Lung microvascular endothelial cell (primary cell): ENCODE results near the gene BIN2. TPM values are rescaled to one million over a fixed set of nuclear protein-coding genes. Genes with fewer than 3 reads are reported as not detected.
A peak's percentile ranks its signal among the peaks of the same experiment; 100 is the strongest.
"Not testable (repeated sequence)": the region's sequence is repeated elsewhere in the genome, so short reads cannot be mapped to it uniquely, and the experiment has no call there.

ENCODE experiments used
- DNase-seq, 2 donors: peaks; one replicate each; pipeline versions ENCODE4 v3.0.0 to v3.0.0-alpha.2; 2010; ENCODE audit warnings: low read depth in 2 of 2
- total RNA-seq: library from RNA; depleted of rRNA; stranded (reverse); fragments of >200 nt; gene quantifications from 2 replicates; pipeline ENCODE4 v1.2.1, GENCODE V29; 2014

Gene BIN2
- total RNA-seq, 1 donor from 2014 or later, result not detected

DNA sequence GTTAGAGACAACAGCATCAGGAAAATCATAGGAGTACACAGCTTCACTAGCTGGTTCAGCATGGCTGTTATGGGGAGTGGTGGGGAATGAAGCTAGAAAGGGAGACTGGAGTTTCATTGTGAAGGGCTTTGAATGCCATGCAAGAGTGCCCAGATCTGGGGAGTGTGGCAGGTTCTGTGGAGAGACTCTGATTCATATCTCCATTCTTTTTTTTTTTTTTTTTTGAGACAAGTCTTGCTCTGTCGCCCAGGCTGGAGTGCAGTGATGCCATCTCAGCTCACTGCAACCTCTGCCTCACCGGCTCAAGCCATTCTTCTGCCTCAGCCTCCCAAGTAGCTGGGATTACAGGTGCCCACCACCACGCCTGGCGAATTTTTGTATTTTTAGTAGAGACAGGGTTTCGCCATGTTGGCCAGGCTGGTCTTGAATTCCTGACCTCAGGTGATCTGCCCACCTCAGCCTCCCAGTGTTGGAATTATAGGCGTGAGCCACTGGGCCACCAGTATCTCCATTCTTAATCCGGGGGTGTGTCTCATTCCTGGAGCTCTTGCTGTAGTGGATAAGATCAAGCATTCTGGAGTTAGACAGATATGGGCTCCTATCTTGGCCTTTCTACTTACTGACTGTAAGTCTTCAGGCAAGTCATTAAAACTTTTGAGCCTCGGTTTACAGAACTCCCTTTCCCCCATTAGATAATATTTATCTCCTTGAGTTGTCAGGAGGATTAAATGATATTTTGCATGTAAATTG, 5.7 kb downstream of the BIN2 start:
- DNase-seq, result not testable (repeated sequence)

DNA sequence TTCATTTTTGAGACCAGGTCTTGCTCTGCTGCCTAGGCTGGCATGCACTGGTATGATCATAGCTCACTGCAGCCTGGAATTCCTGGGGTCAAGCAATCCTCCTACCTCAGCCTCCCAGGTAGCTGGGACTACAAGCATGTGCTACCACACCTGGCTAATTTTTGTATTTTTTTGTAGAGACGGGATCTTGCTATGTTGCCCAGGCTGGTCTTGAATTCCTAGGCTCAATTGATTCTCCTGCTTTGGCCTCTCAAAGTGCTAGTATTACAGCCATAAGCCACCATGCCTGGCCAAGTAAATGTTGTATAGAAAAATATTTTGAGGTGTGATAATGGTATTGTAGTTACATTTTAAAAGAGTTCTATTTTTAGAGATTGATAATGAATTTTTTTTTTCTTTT, 12.6 kb downstream of the BIN2 start:
- DNase-seq, result no peak

DNA sequence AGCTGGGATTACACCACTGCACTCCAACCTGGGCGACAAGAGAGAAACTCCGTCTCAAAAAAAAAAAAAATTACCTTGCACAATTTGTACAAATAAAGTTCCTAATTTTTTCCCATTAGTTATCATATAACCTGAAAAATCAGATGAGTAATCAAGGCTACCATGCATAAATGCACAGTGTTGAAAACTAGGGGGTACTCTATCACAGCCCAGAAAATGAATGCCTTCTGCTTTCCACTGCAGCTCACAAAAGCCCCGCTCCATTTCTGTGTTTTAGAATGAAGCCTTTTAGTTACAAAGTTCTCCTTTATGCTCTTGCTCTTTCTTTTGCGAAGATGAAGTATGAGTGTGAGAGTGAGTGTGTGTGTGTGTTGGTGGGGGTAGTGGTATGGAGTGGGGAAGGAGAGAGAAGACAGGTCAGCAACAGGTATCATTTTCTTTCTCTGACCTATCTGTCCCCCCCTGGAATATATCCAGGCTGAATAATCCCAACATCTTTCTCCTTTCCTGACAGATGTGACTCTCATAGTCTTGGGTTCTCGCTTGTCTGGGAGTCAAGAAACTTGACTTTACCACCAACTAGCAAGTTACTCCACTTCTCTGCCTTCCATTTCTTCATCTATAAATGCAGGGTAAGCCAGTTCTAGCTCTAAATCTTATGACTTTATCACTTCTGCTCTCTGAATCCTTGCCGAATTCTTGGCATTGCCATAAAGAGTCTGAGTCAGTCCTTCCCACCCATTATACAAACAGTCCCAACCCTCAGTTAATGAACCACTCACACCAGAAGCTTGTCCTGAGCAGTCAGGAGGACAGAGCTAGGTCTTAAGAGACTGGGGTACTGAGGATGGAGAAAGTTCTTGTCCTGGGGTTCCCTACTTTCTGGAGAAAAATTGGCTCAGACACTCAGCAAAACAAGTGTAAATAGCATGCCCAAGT, 16.1 kb downstream of the BIN2 start:
- DNase-seq, result peak in 1 of 2 donors; percentile 61

DNA sequence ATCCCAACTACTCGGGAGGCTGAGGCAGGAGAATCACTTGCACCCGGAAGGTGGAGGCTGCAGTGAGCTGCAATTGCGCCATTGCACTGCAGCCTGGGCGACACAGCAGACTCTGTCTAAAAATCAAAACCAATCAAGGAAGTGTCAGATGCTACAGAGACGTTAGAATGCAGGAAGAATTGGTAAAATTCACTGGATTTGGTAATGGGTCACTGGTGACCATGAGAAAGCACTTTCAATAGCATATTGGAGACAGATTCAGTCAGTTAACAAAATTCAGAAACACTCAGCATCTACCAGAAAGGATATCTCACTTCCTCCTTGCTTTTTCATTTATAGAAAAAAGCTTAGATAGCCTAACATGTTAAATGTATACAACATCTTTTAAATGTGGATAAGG, 17.5 kb downstream of the BIN2 start:
- DNase-seq, result no peak

DNA sequence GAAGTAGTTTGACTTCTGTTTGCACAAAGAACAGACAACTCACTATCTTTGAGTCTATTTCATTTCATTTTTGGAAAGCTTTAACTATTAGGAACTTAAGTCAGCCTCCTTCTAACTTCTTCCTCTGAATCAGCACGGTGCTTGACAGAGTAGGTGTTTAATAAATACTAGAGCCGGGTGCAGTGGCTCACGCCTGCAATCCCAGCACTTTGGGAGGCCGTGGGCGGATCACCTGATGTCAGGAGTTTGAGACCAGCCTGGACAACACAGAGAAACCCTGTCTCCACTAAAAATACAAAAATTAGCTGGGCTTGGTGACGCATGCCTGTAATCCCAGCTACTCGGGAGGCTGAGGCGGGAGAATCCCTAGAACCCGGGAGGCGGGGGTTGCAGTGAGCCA, 23.2 kb downstream of the BIN2 start:
- not testable (repeated sequence) for DNase-seq

DNA sequence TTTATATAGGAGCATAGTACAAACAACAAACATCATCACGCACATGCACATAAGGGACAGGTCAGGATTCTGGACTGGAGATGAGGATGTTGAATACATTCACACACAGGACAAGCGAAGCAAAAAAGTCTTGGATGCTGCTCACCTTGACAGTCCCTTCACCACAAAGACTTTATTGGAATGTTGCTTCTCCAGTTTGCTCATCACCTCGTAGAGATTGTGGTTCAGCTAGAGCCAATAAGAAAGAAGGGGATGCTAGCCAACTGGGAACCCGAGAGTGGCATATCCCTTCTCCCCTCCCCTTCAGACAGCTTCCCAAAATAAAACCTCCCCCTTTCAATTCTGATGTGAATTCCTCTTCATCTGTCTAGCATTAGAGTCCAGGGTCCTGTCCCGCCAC, 28.3 kb downstream of the BIN2 start:
- no peak for DNase-seq

DNA sequence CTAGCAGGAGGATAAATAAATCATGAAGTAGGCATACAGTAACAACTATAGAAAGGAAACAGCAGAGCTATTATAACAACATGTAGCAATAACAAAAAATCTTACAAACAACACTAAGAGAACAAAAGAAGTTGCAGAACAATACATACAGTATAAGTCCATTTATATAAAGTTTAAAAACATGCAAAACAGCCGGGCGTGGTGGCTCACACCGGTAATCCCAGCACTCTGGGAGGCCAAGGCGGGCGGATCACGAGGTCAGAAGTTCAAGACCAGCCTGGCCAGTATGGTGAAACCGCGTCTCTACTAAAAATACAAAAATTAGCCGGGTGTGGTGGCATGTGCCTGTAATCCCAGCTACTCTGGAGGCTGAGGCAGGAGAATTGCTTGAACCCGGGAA, 29.9 kb downstream of the BIN2 start:
- not testable (repeated sequence) for DNase-seq

DNA sequence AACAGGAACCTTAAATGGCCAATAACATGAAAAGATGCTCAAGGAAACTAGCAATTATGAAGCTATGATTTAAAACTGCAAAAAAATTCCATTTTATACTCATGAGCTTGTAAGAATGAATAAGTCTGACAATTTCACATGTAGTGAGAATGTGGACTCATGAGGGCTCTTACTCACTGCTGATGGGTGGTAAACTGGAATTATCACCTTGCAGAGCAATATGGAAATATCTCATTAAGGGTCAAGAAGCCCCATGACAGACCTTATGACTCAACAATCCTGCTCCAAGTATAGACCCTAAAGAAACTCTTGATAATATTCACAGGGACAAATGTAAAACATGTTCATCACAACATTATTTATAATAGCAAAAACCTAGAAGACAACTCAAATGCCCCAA, 30.3 kb downstream of the BIN2 start:
- DNase-seq, result no peak

DNA sequence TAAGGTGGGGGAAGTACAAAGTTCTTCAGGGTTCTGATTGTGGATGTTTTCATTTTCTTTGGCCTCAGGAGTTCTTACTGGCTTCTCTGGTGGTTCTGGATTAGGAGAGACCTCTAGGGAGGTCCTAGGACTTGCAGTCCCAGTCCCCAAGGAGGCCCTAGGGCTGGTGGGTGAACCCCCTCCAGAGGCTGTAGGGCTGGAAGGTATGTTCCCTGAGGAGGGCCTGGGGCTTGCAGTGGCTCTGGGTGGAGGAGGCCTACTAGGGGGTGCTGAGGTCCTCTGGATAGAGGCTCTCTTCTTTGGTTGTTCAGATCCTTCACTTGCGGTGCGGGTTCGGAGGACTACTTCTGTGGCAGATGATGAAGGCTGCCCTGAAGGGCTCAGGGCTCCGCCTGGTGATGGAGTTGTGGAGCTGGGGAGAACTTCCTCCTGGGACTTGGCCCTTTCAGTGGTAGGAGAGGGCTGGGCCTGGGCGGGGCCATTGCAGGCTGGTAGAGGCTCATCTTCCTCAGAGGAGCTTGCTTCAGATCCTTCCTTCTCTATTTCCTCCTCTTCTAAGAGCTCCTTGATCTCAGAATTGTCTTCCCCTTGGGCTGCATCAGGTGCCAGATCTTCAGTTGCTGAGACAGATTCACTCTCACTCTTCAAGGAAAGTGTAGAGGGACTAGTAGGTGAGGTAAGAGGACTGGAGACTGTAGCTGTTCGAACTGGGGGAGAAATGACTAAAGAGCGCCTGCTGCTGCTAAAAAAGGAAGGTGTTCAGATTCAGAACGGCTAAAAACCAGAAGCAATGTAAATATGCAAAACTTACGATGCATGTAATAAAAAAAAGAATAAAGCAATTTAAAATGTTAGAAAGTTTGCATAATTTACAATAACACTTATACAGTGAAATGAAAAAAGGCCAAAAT, 32.1 kb downstream of the BIN2 start:
- DNase-seq, result not testable (repeated sequence)

DNA sequence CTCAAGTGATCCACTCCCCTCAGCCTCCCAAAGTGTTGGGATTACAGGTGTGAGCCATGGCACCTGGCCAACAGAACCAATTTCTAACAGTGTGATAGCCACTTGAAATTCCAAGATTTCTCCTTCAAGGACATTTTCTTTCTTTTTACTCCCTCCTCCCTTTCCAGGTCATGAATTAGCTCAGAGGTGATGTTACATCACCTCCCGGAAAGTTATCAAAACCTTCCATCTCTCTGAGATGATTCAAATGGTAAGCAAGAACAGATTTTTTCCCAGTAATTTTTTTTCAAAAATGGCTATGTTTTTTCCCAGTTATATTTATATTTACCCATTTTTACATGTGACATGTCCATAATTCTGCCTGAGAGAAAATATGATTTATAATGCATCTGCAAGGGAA, 38.1 kb downstream of the BIN2 start:
- DNase-seq, result no peak

DNA sequence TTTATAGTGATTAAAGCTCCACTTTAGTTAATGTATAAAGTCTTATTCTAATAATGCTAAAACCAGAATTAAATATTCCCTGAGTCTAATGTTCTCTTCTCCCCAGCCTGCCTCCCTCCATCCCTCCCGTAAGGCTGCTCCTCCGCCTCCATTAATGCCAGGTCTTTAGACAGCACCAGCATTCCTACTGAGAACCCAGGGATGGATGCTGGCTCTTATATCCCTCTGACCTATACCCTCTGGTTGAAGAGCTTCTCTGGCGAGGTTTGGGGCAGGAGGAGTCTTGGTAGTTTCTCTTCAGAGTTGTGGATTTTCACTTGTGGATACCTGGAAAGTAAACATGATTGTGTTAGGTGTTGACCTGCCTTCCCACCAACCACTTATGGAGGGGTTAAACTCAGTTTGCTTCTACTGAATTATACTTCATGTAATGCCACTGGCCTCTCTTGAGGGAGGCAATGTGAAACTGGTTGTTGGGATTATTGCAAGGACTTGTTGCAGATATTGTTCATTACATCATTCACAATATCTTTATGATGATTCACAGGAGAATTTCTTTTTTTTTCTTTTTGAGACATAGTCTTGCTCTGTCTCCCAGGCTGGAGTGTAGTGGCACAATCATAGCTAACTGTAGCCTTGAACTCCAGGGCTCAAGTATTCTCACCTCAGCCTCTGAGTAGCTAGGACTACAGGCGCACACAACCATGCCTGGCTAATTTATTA, 42.6 kb downstream of the BIN2 start:
- peak in 1 of 2 donors; percentile 34 for DNase-seq

DNA sequence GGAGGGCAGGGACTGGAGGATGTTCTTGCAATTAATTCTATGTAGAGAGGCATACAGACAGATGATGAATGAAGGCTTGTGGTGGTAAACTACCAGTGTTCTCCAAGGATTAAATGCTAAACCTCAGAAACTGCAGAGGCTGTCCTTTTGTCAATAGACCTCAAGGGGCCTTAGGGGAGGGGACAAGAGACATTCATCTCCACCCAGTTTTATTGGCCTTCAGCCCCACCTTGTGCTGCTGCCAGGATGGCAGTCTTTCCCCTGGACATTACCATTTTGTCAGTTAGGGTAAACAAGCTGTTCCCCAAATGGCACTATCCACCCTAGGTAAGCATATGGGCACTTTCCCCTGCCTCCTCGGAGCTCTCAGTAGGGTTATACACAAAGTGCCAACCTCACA, 48.9 kb downstream of the BIN2 start:
- no peak for DNase-seq

DNA sequence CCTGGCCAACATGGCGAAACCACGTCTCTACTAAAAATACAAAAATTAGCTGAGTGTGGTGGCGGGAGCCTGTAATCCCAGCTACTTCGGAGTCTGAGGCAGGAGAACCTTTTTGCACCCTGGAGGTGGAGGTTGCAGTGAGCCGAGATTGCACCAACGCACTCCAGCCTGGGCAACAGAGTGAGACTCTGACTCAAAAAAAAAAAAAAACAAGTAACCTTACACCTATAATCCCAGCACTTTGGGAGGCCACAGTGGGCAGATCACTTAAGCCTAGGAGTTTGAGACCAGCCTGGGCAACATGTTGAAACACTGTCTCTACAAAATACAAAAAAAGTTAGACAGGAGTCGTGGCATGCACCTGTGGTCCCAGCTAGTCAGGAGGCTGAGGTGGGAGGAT, 51.2 kb downstream of the BIN2 start:
- DNase-seq, result not testable (repeated sequence)

DNA sequence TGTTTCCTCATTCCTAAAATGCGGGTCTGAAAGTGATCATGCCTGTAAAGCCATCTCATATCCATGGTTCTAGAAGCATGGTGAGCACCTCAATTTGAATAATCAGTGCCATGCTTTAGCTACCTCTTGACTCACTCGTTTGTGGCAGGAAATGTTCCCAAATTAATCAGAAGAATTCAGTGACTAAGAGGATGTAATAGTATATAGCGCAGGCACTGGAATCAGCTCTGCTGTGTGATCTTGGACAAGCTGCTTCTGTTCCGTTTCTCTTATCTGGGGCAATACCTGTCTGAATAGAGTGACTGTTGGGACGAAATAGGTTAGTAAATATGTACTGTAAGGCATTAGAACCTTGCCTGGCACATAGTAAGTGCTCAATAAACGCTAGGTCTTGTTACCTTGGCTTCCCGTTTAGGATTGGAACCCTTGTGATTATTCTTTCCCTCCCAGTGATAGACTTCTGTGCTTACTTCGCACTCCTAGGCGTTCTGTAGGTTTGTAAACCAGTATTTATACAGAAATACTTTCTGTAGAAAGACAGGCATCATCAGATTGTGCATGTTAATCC, 52.9 kb downstream of the BIN2 start:
- peak; percentile 51 to 87 for DNase-seq

DNA sequence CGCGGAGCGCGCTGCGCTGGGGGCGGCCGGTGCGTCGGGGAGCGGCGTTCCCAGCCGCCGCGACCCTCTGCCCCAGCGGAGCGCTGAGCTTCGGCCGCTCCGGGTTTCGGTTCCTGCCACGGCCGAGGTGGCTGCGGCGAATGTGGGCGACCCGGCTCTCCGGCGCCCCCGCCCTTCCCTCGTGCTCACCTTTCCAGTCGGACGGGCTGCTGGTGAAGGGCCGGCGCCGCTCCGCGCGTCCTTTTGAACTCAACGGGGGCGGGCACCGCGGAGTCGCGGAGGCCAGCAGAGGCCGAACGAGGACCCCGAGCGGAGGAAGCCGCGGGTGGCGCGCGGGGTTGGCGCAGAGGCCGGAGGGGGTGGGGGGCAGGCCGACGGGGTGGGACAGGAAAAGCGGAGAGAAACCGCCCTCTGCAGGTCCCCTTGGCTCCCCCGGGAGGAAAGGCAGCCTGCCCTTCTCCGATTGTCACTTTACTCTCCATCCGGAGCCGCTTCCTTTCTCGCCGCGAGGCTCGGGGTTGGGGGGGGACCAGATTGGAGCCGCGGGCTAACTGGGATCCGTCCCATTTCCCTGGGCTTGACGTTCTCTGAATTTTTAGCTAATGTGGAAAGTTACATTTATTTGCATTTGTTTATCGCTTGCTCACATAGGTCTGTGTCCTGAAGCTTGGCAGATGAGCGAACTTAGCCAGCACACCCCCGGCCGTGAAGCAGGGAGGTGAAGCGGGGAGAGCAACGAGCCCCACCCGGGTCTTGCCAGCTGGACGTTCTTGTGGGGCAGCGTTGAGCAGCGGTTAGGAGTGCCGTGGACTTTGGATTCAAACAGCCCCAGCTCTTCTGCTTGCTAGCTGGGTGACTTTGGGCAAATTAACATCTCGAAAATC, 53.7 kb downstream of the BIN2 start, which contains the start of gene SMAGP:
TSS of gene SMAGP (minus strand) at position 349 of the 884 bp plus-strand sequence. CDS start 1,137 bp downstream, outside the sequence.
- peak; percentile 41 to 66 for DNase-seq

DNA sequence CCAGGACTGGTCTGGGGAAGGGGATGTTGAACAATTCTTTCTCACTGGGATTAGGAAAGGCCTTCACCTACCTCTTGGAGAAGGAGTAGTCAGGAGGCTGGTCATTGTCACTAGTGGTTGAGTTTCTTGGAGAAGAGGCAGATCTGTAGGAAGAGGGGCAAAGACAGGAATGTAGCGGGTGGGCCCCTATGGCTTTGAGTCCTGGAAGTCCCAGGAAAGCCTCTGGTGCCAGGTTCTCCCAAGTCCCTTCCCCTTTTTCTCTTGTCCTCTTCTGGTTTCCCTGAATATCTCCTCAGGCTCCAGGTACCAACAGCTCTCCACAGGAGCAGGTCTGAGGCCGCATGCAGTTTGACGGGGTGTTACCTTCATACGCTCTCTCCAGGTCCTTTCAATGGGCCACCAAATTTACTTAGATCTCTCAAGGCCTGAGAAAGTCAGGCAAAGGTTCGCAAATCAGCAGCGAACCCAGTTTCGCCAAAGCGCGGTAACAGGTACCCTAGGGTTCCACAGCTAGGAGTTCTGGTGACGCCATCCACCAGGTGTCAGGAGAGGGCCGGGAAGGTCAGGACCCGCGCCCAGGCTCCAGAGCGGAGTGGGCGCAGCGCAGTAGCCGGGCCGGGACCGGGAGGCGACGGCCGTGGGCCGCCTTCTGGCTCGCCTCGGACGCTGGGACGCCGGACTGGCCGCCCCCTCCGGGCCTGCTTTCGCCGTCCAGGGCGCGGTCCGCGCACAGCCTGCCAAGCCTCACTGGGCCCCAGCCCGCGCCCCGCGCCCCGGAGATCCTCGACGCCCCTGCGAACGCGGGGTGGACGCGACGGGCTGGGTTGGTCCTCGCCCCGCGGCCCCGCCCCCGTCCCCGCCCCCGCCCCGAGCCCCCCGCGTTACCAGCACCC, 54.6 kb downstream of the BIN2 start:
- peak; percentile 42 to 46 for DNase-seq

DNA sequence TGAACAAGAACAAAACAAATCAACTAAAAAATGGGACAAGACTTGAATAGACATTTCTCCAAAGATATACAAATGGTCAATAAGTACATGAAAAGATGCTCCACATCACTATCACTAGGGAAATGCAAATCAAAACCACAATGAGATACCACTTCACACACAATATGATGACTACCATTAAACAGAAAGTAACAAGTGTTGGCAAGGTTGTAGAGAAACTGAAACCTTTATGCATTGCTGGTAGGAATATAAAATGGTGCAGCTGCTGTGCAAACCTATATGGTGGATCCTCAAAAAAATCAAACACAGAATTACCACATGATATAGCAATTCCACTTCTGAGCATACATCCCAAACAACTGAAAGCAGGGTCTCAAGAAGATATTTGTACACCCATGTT, 59.0 kb downstream of the BIN2 start:
- DNase-seq, result no peak

DNA sequence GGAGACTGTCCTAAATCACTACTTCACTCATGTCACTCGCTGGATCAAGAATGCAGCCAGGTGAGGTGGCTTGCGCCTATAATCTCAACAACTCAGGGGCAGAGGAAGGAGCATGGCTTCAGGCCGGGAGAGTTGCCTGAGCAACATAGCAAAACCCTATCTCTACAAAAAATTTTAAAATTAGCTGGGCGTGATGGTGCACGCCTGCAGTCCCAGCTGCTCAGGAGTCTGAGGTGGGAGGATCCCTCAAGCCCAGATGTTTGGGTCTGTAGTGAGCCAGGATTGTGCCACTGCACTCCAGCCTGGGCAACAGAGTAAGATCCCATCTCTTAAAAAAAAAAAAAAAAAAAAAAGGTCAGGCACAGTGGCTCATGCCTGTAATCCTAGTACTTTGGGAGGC, 59.7 kb downstream of the BIN2 start:
- DNase-seq, result no peak
